EH (cell line): Measurements from ENCODE around the gene DMRTC2.

Source experiments
- DNase-seq: peaks from one replicate; pipeline ENCODE4 v3.0.0-alpha.2; 2015; ENCODE audit warnings: low read depth

The DMRTC2 gene

GRCh38 chr19:41847351-41848105, 2.7 kb downstream of the DMRTC2 start:
- DNase-seq: no peak

GRCh38 chr19:41848666-41849065, 3.8 kb downstream of the DMRTC2 start:
- no peak for DNase-seq

- DNase-seq: no peak
Observed at GRCh38 chr19:41849067-41849466, 4.2 kb downstream of the DMRTC2 start.

GRCh38 chr19:41850381-41850780, 5.5 kb downstream of the DMRTC2 start:
- no peak for DNase-seq

GRCh38 chr19:41851456-41851855, 6.6 kb downstream of the DMRTC2 start:
- DNase-seq: no peak

- no peak for DNase-seq
Observed at GRCh38 chr19:41853344-41853743, 8.5 kb downstream of the DMRTC2 start.

GRCh38 chr19:41853768-41854167, 8.9 kb downstream of the DMRTC2 start:
- DNase-seq: no peak

- DNase-seq: no peak
Observed at GRCh38 chr19:41859213-41859617, 14.4 kb downstream of the DMRTC2 start.

- DNase-seq: peak; percentile 99
Observed at GRCh38 chr19:41859618-41860418, 15.0 kb downstream of the DMRTC2 start, which contains the start of gene RPS19. Gene RPS19 (plus strand): TSS chr19:41860255. CDS start chr19:41860775, 520 bp downstream.

- peak; percentile 26 for DNase-seq
Observed at GRCh38 chr19:41860419-41861115, 15.7 kb downstream of the DMRTC2 start.

GRCh38 chr19:41861116-41861768, 16.4 kb downstream of the DMRTC2 start:
- no peak for DNase-seq

- DNase-seq: no peak
Observed at GRCh38 chr19:41861846-41862245, 17.0 kb downstream of the DMRTC2 start.

GRCh38 chr19:41862445-41862986, 17.7 kb downstream of the DMRTC2 start:
- no peak for DNase-seq

- DNase-seq: no peak
Observed at GRCh38 chr19:41863209-41863931, 18.5 kb downstream of the DMRTC2 start.

GRCh38 chr19:41864374-41864773, 19.5 kb downstream of the DMRTC2 start:
- no peak for DNase-seq

GRCh38 chr19:41866284-41866683, 21.4 kb downstream of the DMRTC2 start:
- DNase-seq: no peak

GRCh38 chr19:41868120-41868988, 23.5 kb downstream of the DMRTC2 start:
- no peak for DNase-seq

- DNase-seq: no peak
Observed at GRCh38 chr19:41868989-41869300, 24.1 kb downstream of the DMRTC2 start.

GRCh38 chr19:41869374-41869955, 24.6 kb downstream of the DMRTC2 start:
- no peak for DNase-seq

GRCh38 chr19:41870401-41870873, 25.6 kb downstream of the DMRTC2 start:
- peak; percentile 43 for DNase-seq
